ENCODE data around the gene SIL1. TPM values are rescaled to one million over a fixed set of nuclear protein-coding genes. Genes with fewer than 3 reads are reported as not detected.

The SIL1 gene
- total and polyA plus RNA-seq, 2 of the 8 experiments (the other 6 are each of a cell fraction or from before 2014, with no cell fraction given): 8.3 to 12.8 TPM

GRCh38 chr5:139147483-139148087, 50.6 kb downstream of the SIL1 start:
- Histone ChIP-seq H3K4me1 (replicated peaks in 1 of 4; ENCODE audit: control insufficient read depth in 3 of 4, insufficient read depth in 4 of 4, low read length in 3 of 4) (peaks cover 0 to 4% (median 0%) of the 10 kb centered on the region in 4 experiments; a peak in 1 of 7 replicates), H3K23ac (ENCODE audit: insufficient read length) (no peak overlapping the region), H3K23me2 (ENCODE audit: low read depth, low read length) (no peaks in the 10 kb centered on the region), H2BK5ac (ENCODE audit: low read depth, low read length) (0 out of 2 replicates have a peak overlapping the region, but pooled peaks have one; percentile 13), H4K8ac (ENCODE audit: extremely low read depth, insufficient read depth, low read length) (no peak overlapping the region), H4K5ac (ENCODE audit: insufficient read length, low read depth, low read length) (no peak overlapping the region), H3K9ac (replicated peaks in 1 of 4; ENCODE audit: extremely low read depth in 1 of 4, low read depth in 3 of 4, low read length in 3 of 4) (no peak overlapping the region), H3K79me1 (ENCODE audit: low read depth, low read length) (no peaks in the 10 kb centered on the region), H3K27me3 (replicated peaks in 1 of 4; ENCODE audit: control insufficient read depth in 3 of 4, extremely low read depth in 1 of 4, insufficient read depth in 3 of 4, low read length in 3 of 4) (no peaks in the 10 kb centered on the region), H3K14ac (ENCODE audit: insufficient read length) (no peak overlapping the region), H3K79me2 (ENCODE audit: control insufficient read depth in 1 of 2, insufficient read depth in 2 of 2, low read length in 2 of 2) (no peaks in the 10 kb centered on the region), H3K36me3 (ENCODE audit: control insufficient read depth in 2 of 4, insufficient read depth in 4 of 4, low read length in 3 of 4) (no peaks in the 10 kb centered on the region), H3K4me3 (ENCODE audit: extremely low read depth in 1 of 4, insufficient read depth in 2 of 4, low read depth in 3 of 4, low read length in 4 of 4) (no peak overlapping the region), H4K20me1 (replicated peaks in 1 of 2; ENCODE audit: control insufficient read depth in 1 of 2, insufficient read depth in 2 of 2, low read length in 2 of 2) (no peaks in the 10 kb centered on the region), H3K9me3 (ENCODE audit: insufficient read depth in 2 of 2, low read depth in 1 of 2, low read length in 1 of 2) (no peaks in the 10 kb centered on the region), H4K91ac (replicated peaks; ENCODE audit: insufficient read length, low read length) (no peak overlapping the region), H2AFZ (ENCODE audit: low read length) (0 out of 2 replicates have a peak overlapping the region, but pooled peaks have one; percentile 78), H3K4me2 (ENCODE audit: insufficient read depth in 1 of 2, low read depth in 2 of 2, low read length in 2 of 2) (no peak overlapping the region), H2BK12ac (ENCODE audit: low read depth, low read length) (no peak overlapping the region), H3K18ac (ENCODE audit: extremely low read depth, low read length) (no peak overlapping the region), H2BK15ac (ENCODE audit: low read length) (no peak overlapping the region), H2BK20ac (ENCODE audit: low read length) (no peak overlapping the region), H2AK5ac (ENCODE audit: low read depth, low read length) (no peak overlapping the region), H3K27ac (ENCODE audit: low read depth, low read length) (no peak overlapping the region), H2BK120ac (replicated peaks; ENCODE audit: low read depth, low read length) (no peak overlapping the region), H3K4ac (replicated peaks; ENCODE audit: insufficient read length, low read depth, low read length) (no peak overlapping the region), H3K56ac (replicated peaks; ENCODE audit: insufficient read length, low read depth, low read length) (no peak overlapping the region)
- WGBS, 2 experiments (ENCODE audit: extremely low coverage in 1 of 2, insufficient coverage in 1 of 2, insufficient read length in 1 of 2, insufficient replicate concordance in 2 of 2, low coverage in 1 of 2, low lambda C conversion rate in 2 of 2, missing lambda C conversion rate in 1 of 2): 61% methylated on average over 2 of the region's 2 CpGs; no CpG with 5 or more reads in 1 of the 2 experiments
- DNase-seq (ENCODE audit: low read depth in 1 of 2, low spot score in 2 of 2): no peak
- TF ChIP-seq SUZ12 (IDR thresholded peaks at IDR 0.05; ENCODE audit: low read length) (no peak), BRCA1 (IDR thresholded peaks at IDR 0.05; ENCODE audit: low read depth, low read length) (no peak), YY1 (IDR thresholded peaks at IDR 0.05; ENCODE audit: low read depth, low read length) (0 out of 2 replicates have a peak, but pooled peaks have one; percentile 27)
- ChIA-PET CTCF (ENCODE audit: partially characterized antibody) (interaction anchor here (0.9 to 4.0 kb wide), 8 partner anchors 9 to 444 kb away, joined by 3 to 11 read pairs (median 3); no protein-coding TSS in a partner anchor), POLR2A (ENCODE audit: partially characterized antibody) (interaction anchor here (0.6 to 1.7 kb wide), 2 partner anchors 12 to 15 kb away, joined by 3 read pairs; no protein-coding TSS in a partner anchor)
- no peak for FAIRE-seq
